Measurements from ENCODE around the gene UBR4.
A peak's percentile ranks its signal among the peaks of the same experiment; 100 is the strongest.

Gene UBR4

GRCh38 chr1:19140465-19140864 is 69.6 kb downstream of the UBR4 start:
- DNase-seq (ENCODE audit: low read depth in 4 of 4, low spot score in 1 of 4) = no peak

- DNase-seq (ENCODE audit: low read depth in 4 of 4, low spot score in 1 of 4) = no peak
These were observed 70.4 kb downstream of the UBR4 start for GRCh38 chr1:19139711-19140110.

GRCh38 chr1:19138958-19139581 is 71.0 kb downstream of the UBR4 start:
- DNase-seq (ENCODE audit: low read depth in 4 of 4, low spot score in 1 of 4) = no peak

GRCh38 chr1:19138331-19138730 is 71.7 kb downstream of the UBR4 start:
- DNase-seq (ENCODE audit: low read depth in 4 of 4, low spot score in 1 of 4) = no peak

GRCh38 chr1:19137158-19137557 is 72.9 kb downstream of the UBR4 start:
- no peak for DNase-seq (ENCODE audit: low read depth in 4 of 4, low spot score in 1 of 4)

GRCh38 chr1:19133360-19133759 is 76.7 kb downstream of the UBR4 start:
- DNase-seq (ENCODE audit: low read depth in 4 of 4, low spot score in 1 of 4) = no peak

- no peak for DNase-seq (ENCODE audit: low read depth in 4 of 4, low spot score in 1 of 4)
These were observed 79.6 kb downstream of the UBR4 start for GRCh38 chr1:19130468-19130867.

GRCh38 chr1:19128968-19129514 is 81.0 kb downstream of the UBR4 start:
- DNase-seq (ENCODE audit: low read depth in 4 of 4, low spot score in 1 of 4) = no peak

- DNase-seq (ENCODE audit: low read depth in 4 of 4, low spot score in 1 of 4) = peak in 1 of 4 experiments; percentile 9
These were observed 85.8 kb downstream of the UBR4 start for GRCh38 chr1:19124273-19124672.

- DNase-seq (ENCODE audit: low read depth in 4 of 4, low spot score in 1 of 4) = peak in 1 of 4 experiments; percentile 5
These were observed 86.2 kb downstream of the UBR4 start for GRCh38 chr1:19123837-19124236.

GRCh38 chr1:19122668-19123067 is 87.4 kb downstream of the UBR4 start:
- DNase-seq (ENCODE audit: low read depth in 4 of 4, low spot score in 1 of 4) = no peak

- DNase-seq (ENCODE audit: low read depth in 4 of 4, low spot score in 1 of 4) = no peak
These were observed 88.9 kb downstream of the UBR4 start for GRCh38 chr1:19121192-19121591.

- DNase-seq (ENCODE audit: low read depth in 4 of 4, low spot score in 1 of 4) = no peak
These were observed 90.0 kb downstream of the UBR4 start for GRCh38 chr1:19120070-19120469.

GRCh38 chr1:19115082-19115808 is 94.8 kb downstream of the UBR4 start:
- no peak for DNase-seq (ENCODE audit: low read depth in 4 of 4, low spot score in 1 of 4)

GRCh38 chr1:19113697-19114092 is 96.4 kb downstream of the UBR4 start:
- peak in 2 of 4 experiments; percentile 10 to 13 for DNase-seq (ENCODE audit: low read depth in 4 of 4, low spot score in 1 of 4)

GRCh38 chr1:19112891-19113696 is 97.0 kb downstream of the UBR4 start:
- DNase-seq (ENCODE audit: low read depth in 4 of 4, low spot score in 1 of 4) = no peak

- DNase-seq (ENCODE audit: low read depth in 4 of 4, low spot score in 1 of 4) = no peak
These were observed 99.7 kb downstream of the UBR4 start for GRCh38 chr1:19110257-19110927.

GRCh38 chr1:19109545-19109944 is 100.5 kb downstream of the UBR4 start:
- no peak for DNase-seq (ENCODE audit: low read depth in 4 of 4, low spot score in 1 of 4)

GRCh38 chr1:19101244-19101643 is 108.8 kb downstream of the UBR4 start:
- DNase-seq (ENCODE audit: low read depth in 4 of 4, low spot score in 1 of 4) = no peak

GRCh38 chr1:19100028-19100427 is 110.0 kb downstream of the UBR4 start:
- DNase-seq (ENCODE audit: low read depth in 4 of 4, low spot score in 1 of 4) = no peak

GRCh38 chr1:19096990-19097389 is 113.1 kb downstream of the UBR4 start:
- no peak for DNase-seq (ENCODE audit: low read depth in 4 of 4, low spot score in 1 of 4)

All from stimulated activated CD4-positive, alpha-beta T cell treated with anti-CD3 and anti-CD28 coated beads, Interleukin-1b, Interleukin-23, amount 100 ng/mL, for 24 hours (primary cell).